ENCODE data around the gene SEPTIN3. TPM values are rescaled to one million over a fixed set of nuclear protein-coding genes. Genes with fewer than 3 reads are reported as not detected.

SEPTIN3 gene
- total and polyA plus RNA-seq, 2 of the 8 experiments (the other 6 are each of a cell fraction or from before 2014, with no cell fraction given) = 38.9 to 52.9 TPM

DNA sequence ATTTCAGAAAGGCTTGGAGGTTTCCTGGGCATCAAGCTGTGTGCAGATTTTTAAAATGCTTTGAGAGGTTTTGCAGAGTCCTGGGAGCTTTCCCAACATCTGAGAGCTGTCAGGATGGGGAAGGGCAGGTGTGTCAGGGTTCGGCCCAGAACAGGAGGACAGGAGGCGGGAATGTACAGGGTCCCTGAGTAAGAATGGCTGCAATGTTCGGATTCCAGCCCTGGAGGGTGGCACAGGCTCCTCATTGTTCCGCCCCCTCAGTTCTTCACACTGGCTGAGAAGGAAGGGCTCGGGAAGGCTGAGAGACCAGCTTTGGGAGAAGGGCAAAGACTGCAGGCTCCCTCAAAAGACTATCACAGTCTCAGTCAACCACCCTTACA lies 5.1 kb upstream of the SEPTIN3 start:
- Histone ChIP-seq H3K56ac (replicated peaks; ENCODE audit: insufficient read length, low read depth, low read length) (no peak overlapping the region), H3K27me3 (replicated peaks in 1 of 4; ENCODE audit: control insufficient read depth in 3 of 4, extremely low read depth in 1 of 4, insufficient read depth in 3 of 4, low read length in 3 of 4) (no peaks in the 10 kb centered on the region; a peak in 1 of 7 replicates), H3K14ac (ENCODE audit: insufficient read length) (no peak overlapping the region), H3K79me2 (ENCODE audit: control insufficient read depth in 1 of 2, insufficient read depth in 2 of 2, low read length in 2 of 2) (no peaks in the 10 kb centered on the region), H3K4me2 (ENCODE audit: insufficient read depth in 1 of 2, low read depth in 2 of 2, low read length in 2 of 2) (peak overlapping the region in 1 of 2 experiments; percentile 9; a peak in 1 of 4 replicates), H4K91ac (replicated peaks; ENCODE audit: insufficient read length, low read length) (no peak overlapping the region), H3K4me1 (replicated peaks in 1 of 4; ENCODE audit: control insufficient read depth in 3 of 4, insufficient read depth in 4 of 4, low read length in 3 of 4) (peaks cover 0 to 8% (median 2%) of the 10 kb centered on the region in 4 experiments; a peak in 4 of 7 replicates), H2BK12ac (ENCODE audit: low read depth, low read length) (no peak overlapping the region), H3K23ac (ENCODE audit: insufficient read length) (no peak overlapping the region), H2AK5ac (ENCODE audit: low read depth, low read length) (no peak overlapping the region), H2BK120ac (replicated peaks; ENCODE audit: low read depth, low read length) (no peak overlapping the region), H3K9ac (replicated peaks in 1 of 4; ENCODE audit: extremely low read depth in 1 of 4, low read depth in 3 of 4, low read length in 3 of 4) (no peak overlapping the region), H3K27ac (ENCODE audit: low read depth, low read length) (no peak overlapping the region), H3K4ac (replicated peaks; ENCODE audit: insufficient read length, low read depth, low read length) (no peak overlapping the region), H3K23me2 (ENCODE audit: low read depth, low read length) (no peaks in the 10 kb centered on the region), H2BK20ac (ENCODE audit: low read length) (no peak overlapping the region), H3K18ac (ENCODE audit: extremely low read depth, low read length) (no peak overlapping the region; the same call in 1 of the 2 replicates), H2BK5ac (ENCODE audit: low read depth, low read length) (no peak overlapping the region), H3K36me3 (ENCODE audit: control insufficient read depth in 2 of 4, insufficient read depth in 4 of 4, low read length in 3 of 4) (no peaks in the 10 kb centered on the region), H3K9me3 (ENCODE audit: insufficient read depth in 2 of 2, low read depth in 1 of 2, low read length in 1 of 2) (no peaks in the 10 kb centered on the region), H4K20me1 (replicated peaks in 1 of 2; ENCODE audit: control insufficient read depth in 1 of 2, insufficient read depth in 2 of 2, low read length in 2 of 2) (no peaks in the 10 kb centered on the region), H2AFZ (ENCODE audit: low read length) (no peak overlapping the region), H3K4me3 (ENCODE audit: extremely low read depth in 1 of 4, insufficient read depth in 2 of 4, low read depth in 3 of 4, low read length in 4 of 4) (no peak overlapping the region), H4K5ac (ENCODE audit: insufficient read length, low read depth, low read length) (no peak overlapping the region), H2BK15ac (ENCODE audit: low read length) (no peak overlapping the region), H4K8ac (ENCODE audit: extremely low read depth, insufficient read depth, low read length) (no peak overlapping the region), H3K79me1 (ENCODE audit: low read depth, low read length) (no peaks in the 10 kb centered on the region)
- TF ChIP-seq HDAC2 (IDR thresholded peaks at IDR 0.05; ENCODE audit: borderline replicate concordance in 1 of 2, low read depth in 2 of 2, low read length in 2 of 2) = no peak
- ChIA-PET CTCF (ENCODE audit: partially characterized antibody) (interaction anchor here (0.6 to 10.8 kb wide), 11 partner anchors 12 to 153 kb away, joined by 3 to 116 read pairs (median 3); partner anchors contain the start of genes NAGA and NDUFA6), POLR2A (ENCODE audit: partially characterized antibody) (interaction anchor here (1.0 to 1.7 kb wide), 3 partner anchors 17 to 116 kb away, joined by 3 read pairs; partner anchors contain the start of gene CENPM)
- DNase-seq (ENCODE audit: low read depth in 1 of 2, low spot score in 2 of 2) (no peak), FAIRE-seq (no peak)
- 70% methylated on average over 5 of the region's 5 CpGs; no CpG with 5 or more reads in 1 of the 2 experiments for WGBS, 2 experiments (ENCODE audit: extremely low coverage in 1 of 2, insufficient coverage in 1 of 2, insufficient read length in 1 of 2, insufficient replicate concordance in 2 of 2, low coverage in 1 of 2, low lambda C conversion rate in 2 of 2, missing lambda C conversion rate in 1 of 2)
